Right lobe of liver (tissue), 4 donors: ENCODE measurements around the gene NCOA3.

Source experiments
- CTCF ChIP-seq, 4 donors: fragments of 200-600 bp in 3 of 4; fragments of 450-650 bp in 1 of 4; IDR thresholded peaks; one replicate each; pipeline versions ENCODE4 v1.5.1 to v1.8.0; 2016 to 2022; ENCODE audit warnings: antibody characterized with exemption in 4 of 4, mild to moderate bottlenecking in 2 of 4
- POLR2A ChIP-seq: fragments of 450-650 bp; IDR thresholded peaks from one replicate; pipeline ENCODE4 v1.6.1; 2017; ENCODE audit warnings: antibody characterized with exemption, mild to moderate bottlenecking
- donor health status: DM: no; HTN: no; CAD: no.
- donor health status: DM: no; HTN: no; CAD: no.
- donor health status: DM: no; HTN: yes; CAD: no.

GRCh38 chr20:47678536-47678935 lies 176.8 kb downstream of the NCOA3 start:
- TF ChIP-seq CTCF (IDR thresholded peaks at IDR 0.05) (no peak), POLR2A (no peak)
